HG03342 (cell line): ENCODE measurements around the gene PRR14.

Experiments used
- ATAC-seq: cut with Tn5 transposase; IDR thresholded peaks from one replicate; pipeline ENCODE4 v1.9.1; 2021; ENCODE audit warnings: mild to moderate bottlenecking, moderate library complexity; ENCODE audit not compliant: unreplicated experiment

Gene PRR14

DNA sequence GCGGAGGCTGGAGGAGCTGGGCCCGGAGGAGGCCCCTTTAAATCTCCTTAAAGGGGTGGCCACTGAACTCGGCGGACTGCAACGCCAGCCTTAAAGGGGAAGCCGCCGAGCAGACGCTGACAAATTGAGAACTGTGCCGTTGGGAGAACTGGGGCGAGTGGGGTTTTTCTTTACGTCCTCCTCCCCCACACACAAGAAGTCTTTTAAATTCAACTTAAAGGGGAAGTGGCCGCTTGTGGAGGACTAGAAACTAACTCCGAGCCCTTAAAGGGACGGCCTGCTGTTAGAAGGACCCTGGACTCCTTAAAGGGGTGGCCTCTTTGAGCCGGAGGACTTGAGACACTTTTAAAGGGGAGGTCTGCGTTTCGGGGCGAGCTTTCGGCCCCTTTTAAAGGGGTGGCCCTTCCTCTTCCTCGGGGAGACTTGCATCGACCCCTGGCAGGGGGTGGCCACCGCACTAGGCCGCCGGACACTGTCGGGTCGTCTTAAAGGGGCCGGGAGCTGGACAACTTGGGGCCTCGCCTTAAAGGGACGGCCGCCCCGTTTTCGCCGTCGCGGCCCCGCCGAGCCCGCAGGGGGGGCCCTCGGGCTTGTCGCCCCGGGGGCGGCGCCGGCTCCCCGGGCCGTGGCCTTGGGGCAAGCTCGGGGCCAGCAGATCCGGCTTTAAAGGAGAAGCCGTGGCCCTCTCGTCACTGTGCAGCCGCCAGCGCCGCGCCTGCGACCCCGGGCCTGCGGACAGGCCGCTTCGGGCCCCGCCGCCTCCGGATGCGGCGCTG is 8.2 kb downstream of the PRR14 start:
- ATAC-seq = peak; percentile 27

- ATAC-seq = no peak
Observed at GRCh38 chr16:30659507-30660423, 9.0 kb downstream of the PRR14 start.

GRCh38 chr16:30660424-30661261 is 9.9 kb downstream of the PRR14 start:
- ATAC-seq = no peak

DNA sequence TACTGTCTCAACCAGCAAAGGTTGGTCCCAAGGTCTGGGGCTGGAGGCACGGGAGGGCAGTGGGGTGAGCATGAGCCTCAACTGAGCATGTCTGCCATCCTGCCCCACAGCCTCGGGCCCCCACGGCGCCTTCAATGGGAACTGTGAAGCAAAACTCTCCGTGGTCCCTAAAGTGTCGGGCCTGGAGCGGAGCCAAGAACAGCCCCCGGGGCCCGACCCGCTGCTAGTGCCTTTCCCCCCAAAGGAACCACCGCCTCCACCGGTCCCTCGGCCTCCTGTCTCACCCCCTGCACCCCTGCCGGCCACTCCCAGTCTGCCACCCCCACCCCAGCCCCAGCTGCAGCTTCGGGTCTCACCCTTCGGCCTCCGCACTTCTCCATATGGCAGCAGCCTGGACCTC is 11.7 kb downstream of the PRR14 start:
- ATAC-seq = no peak

- no peak for ATAC-seq
Observed at GRCh38 chr16:30663038-30663437, 12.3 kb downstream of the PRR14 start.

GRCh38 chr16:30663820-30664219 is 13.1 kb downstream of the PRR14 start:
- ATAC-seq = no peak

DNA sequence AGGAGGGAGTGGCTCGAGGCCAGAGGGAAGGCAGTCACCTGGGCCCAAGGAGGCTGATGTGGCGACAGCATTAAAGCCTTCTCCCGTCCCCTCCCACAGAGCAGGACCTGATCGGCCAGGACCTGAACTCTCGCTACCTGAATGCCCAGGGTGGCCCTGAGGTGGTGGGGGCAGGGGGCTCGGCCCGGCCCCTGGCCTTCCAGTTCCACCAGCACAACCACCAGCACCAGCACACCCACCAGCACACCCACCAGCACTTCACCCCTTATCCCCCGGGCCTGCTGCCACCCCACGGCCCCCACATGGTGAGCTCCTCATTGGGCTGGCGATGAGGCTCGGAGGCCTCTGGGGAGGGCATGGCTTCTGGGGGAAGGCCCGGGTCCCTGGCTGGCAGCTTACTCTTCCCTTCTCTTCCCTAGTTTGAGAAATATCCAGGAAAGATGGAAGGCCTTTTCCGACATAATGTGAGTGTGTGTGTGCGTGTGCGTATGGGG is 13.9 kb downstream of the PRR14 start:
- no peak for ATAC-seq

DNA sequence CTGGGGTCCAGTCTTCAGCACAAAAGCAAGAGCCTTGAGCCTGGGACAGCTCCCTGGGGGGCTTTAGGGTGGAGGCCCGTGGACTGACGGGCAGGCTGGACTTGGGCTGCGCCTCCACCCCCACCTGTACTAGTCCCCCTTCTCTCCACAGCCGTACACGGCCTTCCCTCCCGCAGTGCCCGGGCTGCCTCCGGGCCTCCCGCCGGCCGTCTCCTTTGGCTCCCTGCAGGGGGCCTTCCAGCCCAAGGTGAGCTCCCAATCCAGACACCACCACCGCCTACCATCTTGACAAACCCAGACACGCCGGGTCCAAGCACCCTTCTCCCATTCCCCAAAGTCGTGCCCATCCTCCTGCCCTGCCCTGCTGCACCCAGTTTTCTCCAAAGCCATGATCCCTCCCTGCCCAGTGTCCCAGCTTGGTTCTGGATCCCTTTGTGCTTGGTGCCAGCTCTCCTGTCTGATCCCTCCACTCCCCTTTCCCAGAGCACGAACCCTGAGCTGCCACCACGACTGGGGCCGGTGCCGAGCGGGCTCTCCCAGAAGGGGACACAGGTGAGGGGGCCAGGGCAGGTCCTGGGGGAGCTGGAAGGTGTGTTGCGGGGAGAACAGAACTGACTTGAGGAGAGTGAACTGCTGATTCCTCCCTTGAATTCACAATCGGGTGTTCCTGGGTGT is 14.5 kb downstream of the PRR14 start:
- no peak for ATAC-seq

DNA sequence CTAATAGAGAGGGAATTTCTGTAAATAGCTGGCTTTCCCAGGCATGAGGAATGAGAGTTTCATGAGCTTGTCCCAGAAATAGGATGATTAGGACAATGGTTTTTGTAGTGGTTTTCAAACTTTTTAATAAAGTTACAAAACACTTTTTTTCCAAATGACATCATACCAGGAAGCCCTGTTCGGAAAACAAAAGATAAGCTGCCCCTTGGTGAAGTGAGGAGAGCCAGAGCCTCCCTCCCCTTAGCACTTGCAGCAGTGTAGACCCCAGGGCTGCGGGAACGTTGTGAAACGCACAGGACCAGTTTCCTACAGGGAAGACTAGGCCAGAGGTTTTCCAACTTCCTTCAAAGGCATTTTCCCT is 15.1 kb downstream of the PRR14 start:
- ATAC-seq = no peak

GRCh38 chr16:30666681-30667080 is 15.9 kb downstream of the PRR14 start:
- ATAC-seq = no peak

- ATAC-seq = no peak
Observed at GRCh38 chr16:30667361-30667905, 16.7 kb downstream of the PRR14 start.

- ATAC-seq = no peak
Observed at GRCh38 chr16:30668393-30668792, 17.6 kb downstream of the PRR14 start.

DNA sequence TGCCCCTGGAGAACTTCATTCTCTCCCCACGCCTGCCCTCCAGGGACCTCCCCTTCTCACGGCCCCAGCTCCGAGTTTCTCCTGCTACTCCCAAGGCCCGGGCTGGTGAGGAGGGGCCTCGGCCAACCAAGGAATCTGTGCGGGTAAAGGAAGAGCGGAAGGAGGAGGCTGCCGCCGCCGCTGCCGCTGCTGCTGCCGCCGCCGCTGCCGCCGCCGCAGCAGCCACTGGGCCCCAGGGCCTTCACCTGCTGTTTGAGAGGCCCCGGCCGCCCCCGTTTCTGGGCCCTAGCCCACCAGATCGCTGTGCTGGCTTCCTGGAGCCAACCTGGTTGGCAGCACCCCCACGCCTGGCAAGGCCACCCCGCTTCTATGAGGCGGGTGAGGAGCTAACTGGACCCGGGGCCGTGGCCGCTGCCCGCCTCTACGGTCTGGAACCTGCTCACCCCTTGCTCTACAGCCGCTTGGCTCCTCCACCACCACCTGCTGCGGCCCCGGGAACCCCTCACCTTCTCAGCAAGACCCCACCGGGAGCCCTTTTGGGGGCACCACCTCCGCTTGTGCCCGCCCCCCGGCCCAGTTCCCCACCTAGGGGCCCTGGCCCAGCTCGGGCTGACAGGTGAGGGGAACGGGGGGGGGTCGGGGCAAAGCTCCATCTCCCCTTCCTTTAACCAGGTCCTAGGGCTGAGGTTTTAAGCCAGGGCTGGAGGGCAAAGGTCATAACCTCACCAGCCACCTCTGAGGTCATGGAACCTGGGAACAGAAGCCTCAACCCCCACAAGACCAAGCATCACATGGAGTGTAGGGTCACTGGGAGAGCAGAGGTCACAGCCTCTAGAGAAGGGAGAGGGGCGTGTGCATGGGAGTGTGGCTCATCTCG is 18.5 kb downstream of the PRR14 start:
- ATAC-seq = no peak

DNA sequence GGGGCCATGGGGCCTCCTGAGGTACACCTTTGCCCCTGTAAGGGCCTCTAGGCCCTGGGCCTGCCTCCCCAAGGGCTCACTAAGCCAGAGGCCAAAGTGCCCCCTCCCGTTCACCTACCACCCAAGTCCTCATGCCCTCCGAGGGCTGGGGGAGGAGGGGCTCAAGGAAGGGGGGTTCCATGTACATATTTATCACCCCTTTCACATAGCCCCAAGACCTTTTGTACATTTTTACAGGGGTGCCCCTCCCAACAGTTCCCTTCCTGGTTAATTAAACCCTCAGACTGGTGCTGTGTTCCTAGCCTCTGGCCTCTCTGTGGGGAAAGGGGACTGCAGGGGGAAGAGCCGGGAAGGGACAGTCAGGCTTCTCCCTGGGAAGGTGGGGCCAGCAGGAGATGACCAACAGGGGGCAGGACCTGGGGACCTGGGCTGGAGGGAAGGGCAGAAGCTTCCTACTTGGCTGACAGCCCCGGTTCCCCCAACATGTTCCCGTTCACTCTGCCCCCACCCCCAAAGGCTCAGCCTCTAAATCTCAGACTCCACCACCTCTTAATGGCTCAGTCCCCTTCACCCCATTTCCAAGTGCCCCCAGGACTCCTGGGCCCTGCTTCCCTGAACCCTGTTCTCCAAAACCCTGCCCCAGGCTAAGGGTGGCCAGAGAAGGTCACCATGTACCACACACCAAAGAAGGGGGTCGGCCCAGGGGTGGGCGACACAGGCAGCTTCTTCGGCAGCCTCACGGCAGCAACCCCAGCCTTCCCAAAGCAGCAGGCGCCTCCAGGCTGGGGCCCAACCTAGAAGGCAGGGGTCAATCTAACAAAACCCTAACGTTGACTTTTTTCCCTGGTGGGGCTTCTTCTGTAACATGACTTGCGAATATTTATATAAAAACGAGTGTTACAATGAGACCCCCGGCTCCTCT is 19.4 kb downstream of the PRR14 start:
- no peak for ATAC-seq

DNA sequence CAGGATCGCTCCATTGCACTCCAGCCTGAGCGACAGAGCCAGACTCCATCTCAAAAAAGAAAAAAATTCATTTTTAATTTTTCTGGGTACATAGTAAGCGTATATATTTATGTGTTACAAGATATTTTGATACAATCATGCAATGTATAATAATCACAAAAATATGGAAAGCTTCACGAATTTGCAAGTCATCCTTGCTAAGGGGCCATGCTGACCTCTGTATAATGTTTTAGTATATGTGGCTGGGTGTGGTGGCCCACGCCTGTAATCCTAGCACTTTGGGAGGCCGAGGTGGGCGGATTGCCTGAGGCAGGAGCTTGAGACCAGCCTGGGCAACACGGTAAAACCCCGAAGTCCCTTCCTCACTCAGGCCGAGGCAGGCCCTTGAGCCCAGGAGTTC is 24.4 kb downstream of the PRR14 start:
- no peak for ATAC-seq

- ATAC-seq = no peak
Observed at GRCh38 chr16:30677931-30678585, 27.3 kb downstream of the PRR14 start.

- ATAC-seq = no peak
Observed at GRCh38 chr16:30678586-30678970, 27.8 kb downstream of the PRR14 start.

- ATAC-seq = no peak
Observed at GRCh38 chr16:30680326-30680725, 29.6 kb downstream of the PRR14 start.
